Motor neuron (in vitro differentiated cells): Measurements from ENCODE around the gene MEN1. TPM values are rescaled to one million over a fixed set of nuclear protein-coding genes. Genes with fewer than 3 reads are reported as not detected.

Experiments
- ATAC-seq, 8 experiments: fragments of 200-7000 bp; cut with Tn5 transposase; replicated peaks in 6 of 8; 2 replicates each; pipeline ENCODE4 v1.8.0; 2021; ENCODE audit warnings: mild to moderate bottlenecking in 8 of 8, moderate library complexity in 8 of 8
- H3K27ac ChIP-seq, 2 donors: fragments of 250-450 bp; sonication (Bioruptor Pico); 2 replicates each; pipeline ENCODE4 v1.9.0; 2021; ENCODE audit warnings: antibody characterized with exemption in 2 of 2, mild to moderate bottlenecking in 2 of 2, moderate library complexity in 1 of 2
- H3K4me1 ChIP-seq, 2 donors: fragments of 250-450 bp; sonication (Bioruptor Pico); replicated peaks in 1 of 2; 2 replicates each; pipeline ENCODE4 v1.6.1; 2021; ENCODE audit warnings: antibody characterized with exemption in 2 of 2, mild to moderate bottlenecking in 2 of 2, moderate library complexity in 1 of 2
- H3K4me3 ChIP-seq, 5 donors: fragments of 250-450 bp; sonication (Bioruptor Pico); 2 replicates each; pipeline ENCODE4 v1.9.0; 2021; ENCODE audit warnings: antibody characterized with exemption in 5 of 5, mild to moderate bottlenecking in 5 of 5, moderate library complexity in 4 of 5
- WGBS, 10 experiments: fragments of 450-650 bp; shearing (Covaris generic); methylation state at CpG; one replicate each; pipeline ENCODE4 v1.0.0; 2022; 5-methylcytosine and 5-hydroxymethylcytosine counted together
- in situ Hi-C, 9 experiments: fragments of 400-800 bp; cut with MboI; loops; one replicate each; pipeline ENCODE4 v1.15.0; 2021; ENCODE audit warnings: low sequenced_read_pairs in 9 of 9, low pct_unique_long_range_greater_than_20kb in 2 of 9; ENCODE audit not compliant: unreplicated experiment in 9 of 9
- total RNA-seq, 8 experiments: library from RNA; unstranded; fragments of 300-600 nt; gene quantifications; 2 replicates each; pipeline versions ENCODE4 v1.2.3 to v1.2.4, GENCODE V29; 2022

MEN1 gene
- total RNA-seq, 8 experiments from 2014 or later, result 12.8 to 28.2 (median 17.3) TPM

DNA sequence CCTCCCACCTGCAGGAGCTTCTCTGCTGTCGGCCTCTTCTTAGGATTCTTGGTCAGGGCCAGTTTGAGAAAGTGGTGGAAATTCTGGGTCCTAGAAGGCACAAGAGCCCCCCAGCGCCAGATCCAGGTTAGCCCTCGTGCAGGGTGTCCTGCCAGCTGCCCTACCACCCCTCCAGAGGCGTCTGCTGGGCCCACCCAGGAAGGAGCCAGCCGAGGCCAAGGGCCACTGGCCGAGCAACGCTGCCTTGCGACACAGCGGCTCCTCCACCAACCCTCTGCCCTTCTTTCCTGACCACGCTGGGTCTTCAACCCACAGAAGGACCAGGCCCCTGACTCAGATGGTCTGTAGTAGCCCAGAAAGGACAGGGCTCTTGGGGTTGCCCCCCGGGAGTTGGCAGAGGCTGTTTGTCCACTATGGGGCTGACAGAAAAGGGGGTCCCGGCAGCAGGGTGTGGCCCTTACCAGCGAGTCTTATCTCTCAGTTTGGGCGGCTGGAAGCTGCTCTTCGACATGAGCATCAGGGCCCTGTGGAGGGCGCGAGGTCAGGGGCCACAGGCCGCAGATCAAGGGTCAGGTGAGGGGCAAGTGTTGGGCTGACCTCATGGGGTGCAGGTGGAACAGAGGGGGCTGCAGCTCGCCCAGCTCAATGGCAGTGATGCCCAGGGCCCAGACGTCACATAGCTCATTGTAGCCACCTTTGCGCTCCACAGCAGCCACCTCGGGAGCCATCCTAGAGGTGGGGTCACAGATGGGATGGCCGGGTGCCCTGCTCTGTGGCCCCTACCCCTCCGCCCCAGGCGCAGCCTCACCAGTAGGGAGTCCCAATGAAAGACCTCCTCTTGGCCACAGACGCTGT is 9.8 kb downstream of the MEN1 start:
- 60 to 100% (median 81%) methylated on average over 1 to 6 of the region's 26 CpGs; no CpG with 5 or more reads in 6 of the 10 experiments for WGBS, 10 experiments
- in situ Hi-C loops, result no loop called here
- Histone ChIP-seq H3K4me1 (peaks cover 12 to 21% of the 10 kb centered on the region in 2 donors), H3K27ac (no peak overlapping the region), H3K4me3 (no peak overlapping the region)
- no peak for ATAC-seq

DNA sequence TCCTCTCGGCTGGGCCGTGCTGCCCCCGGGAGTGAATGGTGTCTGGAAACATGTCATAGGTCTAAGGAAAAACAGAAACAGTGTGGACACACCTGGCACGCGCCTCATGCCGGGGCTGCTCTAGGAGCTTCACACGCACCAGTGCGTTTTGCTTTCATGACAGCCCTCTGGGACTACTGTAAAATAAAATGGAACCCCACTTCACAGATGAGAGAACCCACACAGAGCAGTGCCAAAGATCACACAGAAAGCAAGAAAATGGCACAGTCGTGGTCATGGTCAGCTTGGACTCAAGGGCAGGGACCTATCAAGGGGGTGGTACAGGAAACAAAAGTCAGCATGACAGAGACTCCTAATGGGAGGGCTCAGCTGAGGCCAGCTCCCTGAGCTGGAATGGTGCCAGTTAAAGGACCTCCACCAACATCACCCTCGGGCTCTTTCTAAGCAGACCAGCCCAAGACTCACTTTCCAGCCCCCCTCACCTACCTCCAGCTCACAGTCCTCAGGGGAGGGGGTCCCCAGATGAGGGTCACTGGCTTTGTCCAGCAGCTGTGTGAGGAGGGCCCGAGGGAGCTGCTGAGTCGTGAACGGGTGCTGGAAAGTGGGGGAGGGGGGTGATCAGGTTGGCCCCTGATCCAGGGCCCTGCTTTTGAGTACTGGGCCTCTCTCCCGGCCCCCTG is 10.6 kb downstream of the MEN1 start:
- no peak overlapping the region for H3K27ac ChIP-seq
- ATAC-seq, result no peak

DNA sequence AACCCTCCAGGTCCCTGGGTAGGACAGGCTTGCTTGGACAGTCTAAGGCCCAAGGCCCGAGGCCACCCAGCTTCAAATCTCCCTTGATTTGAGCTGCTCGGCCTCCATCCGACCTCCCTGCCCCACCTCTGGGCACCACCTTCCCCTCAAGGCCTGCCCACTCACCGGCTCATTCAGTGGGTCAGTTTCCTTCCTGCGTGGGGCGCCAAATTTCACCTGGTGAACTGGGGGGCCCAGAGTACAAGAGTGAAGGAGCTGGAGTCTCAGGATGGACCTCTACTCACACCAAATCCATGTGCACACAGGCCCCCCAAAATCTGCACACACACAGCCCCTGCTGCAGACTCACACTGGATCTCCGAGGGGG is 11.1 kb downstream of the MEN1 start:
- WGBS, 10 experiments, result 60 to 100% (median 100%) methylated on average over 1 of the region's 7 CpGs; no CpG with 5 or more reads in 6 of the 10 experiments
- in situ Hi-C loops, result no loop called here
- Histone ChIP-seq H3K4me3 (no peak overlapping the region), H3K4me1 (peaks cover 11 to 20% of the 10 kb centered on the region in 2 donors), H3K27ac (no peak overlapping the region)
- no peak for ATAC-seq

More for the DNA sequence above, 10.6 kb downstream of the MEN1 start:
- WGBS, 10 experiments, result 53 to 100% (median 83%) methylated on average over 3 to 8 of the region's 14 CpGs; no CpG with 5 or more reads in 3 of the 10 experiments
- Histone ChIP-seq H3K4me1 (peaks cover 12 to 21% of the 10 kb centered on the region in 2 donors), H3K4me3 (no peak overlapping the region)
- in situ Hi-C loops, result no loop called here

DNA sequence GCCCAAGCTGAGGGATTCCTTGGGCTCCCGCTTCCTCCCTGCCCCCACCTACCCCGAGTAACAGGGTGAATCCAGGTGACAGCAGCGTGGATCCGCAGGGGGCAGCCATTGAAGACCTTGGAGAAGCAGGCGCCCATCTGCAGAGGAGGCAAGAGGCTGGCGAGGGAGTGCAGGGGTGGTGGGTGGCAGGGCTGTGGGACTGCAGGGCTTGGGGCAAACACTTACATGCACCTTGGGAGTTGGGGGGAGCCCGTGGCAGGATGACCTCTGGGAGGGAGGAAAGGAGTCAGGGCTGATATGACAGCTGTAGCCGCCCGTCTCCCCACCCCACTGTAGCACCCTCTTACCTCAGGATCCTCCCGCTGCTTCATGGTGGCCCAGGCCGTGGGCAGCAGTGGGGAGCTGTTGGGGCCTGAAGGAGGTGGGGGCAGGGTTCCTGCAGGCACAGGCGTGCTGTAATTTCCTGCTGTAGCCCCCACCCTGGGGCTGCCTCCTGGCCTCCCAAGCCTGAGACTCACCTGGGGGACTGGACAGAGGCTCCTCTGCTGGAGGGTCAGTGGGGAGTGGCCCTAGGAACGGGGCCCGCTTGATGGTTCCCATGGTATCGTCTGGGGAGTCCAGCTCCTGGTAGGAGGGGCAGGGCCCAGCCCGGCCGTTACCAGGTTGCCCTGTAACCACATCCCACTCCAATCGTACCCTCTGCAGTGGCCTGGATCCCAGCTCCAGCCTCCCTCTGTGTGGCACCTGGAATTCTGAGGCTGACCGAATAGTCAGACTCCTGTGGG is 13.4 kb downstream of the MEN1 start:
- in situ Hi-C loops, result no loop called here
- H3K27ac ChIP-seq, result no peak overlapping the region
- H3K4me3 ChIP-seq, result no peak overlapping the region
- peak in 2 of 8 experiments; percentile 2 to 3 for ATAC-seq
- WGBS, 10 experiments, result 89 to 100% (median 90%) methylated on average over 1 to 3 of the region's 19 CpGs; no CpG with 5 or more reads in 7 of the 10 experiments
- H3K4me1 ChIP-seq, result peaks cover under 1 to 7% of the 10 kb centered on the region in 2 donors

DNA sequence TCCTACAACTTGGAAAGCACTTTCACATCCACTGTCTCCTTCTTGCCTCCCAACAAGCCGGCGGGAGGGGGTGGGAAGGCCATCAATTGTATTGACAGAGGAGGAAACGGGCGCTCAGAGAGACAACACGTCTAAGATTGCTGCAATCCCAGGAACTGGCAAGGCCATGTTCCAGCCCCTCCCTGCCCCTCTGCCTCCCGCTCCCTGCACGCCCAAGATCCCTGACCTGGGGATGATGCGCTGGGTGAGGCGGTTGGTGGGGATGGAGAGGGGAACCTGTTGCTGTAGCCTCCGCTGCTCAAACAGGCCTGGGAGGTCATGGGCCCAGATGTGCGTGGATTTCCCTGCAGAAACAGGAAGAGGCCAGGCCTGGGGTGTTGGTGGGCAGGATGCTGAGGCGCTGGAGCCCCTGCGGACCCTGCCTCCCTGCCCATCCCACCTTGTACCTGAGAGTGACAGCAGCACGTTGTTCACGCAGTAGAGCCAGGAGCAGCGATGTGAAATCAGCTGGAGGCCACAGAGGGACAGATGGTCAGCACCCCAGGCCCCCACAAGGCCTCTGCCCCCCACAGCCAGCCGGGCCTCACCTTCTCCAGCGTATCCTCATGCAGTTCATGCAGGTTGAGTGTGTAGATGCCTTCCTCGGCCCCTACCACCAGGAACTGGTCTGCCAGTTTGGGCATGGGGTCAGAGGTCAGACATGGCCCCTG is 14.1 kb downstream of the MEN1 start:
- ATAC-seq, result peak in 2 of 8 experiments; percentile 12 to 16
- in situ Hi-C loops, result no loop called here
- Histone ChIP-seq H3K4me3 (no peak overlapping the region), H3K4me1 (peaks cover 0 to 5% of the 10 kb centered on the region in 2 donors), H3K27ac (no peak overlapping the region)
- WGBS, 10 experiments, result 69 to 90% (median 76%) methylated on average over 1 to 6 of the region's 19 CpGs; no CpG with 5 or more reads in 6 of the 10 experiments

DNA sequence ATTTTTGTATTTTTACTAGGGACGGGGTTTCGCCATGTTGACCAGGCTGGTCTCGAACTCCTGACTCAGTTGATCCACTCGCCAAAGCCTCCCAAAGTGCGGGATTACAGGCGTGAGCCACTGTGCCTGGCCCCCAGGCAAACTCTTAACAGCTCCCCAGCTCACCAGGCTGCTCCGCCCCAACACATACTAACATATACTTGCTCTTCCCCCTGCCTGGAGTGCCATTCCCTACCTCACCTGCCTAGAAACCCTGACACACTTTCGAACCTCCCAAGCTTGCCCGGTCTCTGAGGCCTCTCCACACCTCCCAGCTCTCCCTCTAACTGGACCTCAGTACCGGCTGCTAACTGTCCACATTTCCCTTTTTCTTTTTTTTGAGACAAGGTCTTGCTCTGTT is 15.8 kb downstream of the MEN1 start:
- in situ Hi-C loops, result no loop called here
- WGBS, 10 experiments, result 90 to 96% (median 94%) methylated on average over 2 to 5 of the region's 10 CpGs; no CpG with 5 or more reads in 4 of the 10 experiments
- no peak overlapping the region for H3K27ac ChIP-seq
- no peaks in the 10 kb centered on the region for H3K4me1 ChIP-seq
- no peak for ATAC-seq
- no peak overlapping the region for H3K4me3 ChIP-seq

DNA sequence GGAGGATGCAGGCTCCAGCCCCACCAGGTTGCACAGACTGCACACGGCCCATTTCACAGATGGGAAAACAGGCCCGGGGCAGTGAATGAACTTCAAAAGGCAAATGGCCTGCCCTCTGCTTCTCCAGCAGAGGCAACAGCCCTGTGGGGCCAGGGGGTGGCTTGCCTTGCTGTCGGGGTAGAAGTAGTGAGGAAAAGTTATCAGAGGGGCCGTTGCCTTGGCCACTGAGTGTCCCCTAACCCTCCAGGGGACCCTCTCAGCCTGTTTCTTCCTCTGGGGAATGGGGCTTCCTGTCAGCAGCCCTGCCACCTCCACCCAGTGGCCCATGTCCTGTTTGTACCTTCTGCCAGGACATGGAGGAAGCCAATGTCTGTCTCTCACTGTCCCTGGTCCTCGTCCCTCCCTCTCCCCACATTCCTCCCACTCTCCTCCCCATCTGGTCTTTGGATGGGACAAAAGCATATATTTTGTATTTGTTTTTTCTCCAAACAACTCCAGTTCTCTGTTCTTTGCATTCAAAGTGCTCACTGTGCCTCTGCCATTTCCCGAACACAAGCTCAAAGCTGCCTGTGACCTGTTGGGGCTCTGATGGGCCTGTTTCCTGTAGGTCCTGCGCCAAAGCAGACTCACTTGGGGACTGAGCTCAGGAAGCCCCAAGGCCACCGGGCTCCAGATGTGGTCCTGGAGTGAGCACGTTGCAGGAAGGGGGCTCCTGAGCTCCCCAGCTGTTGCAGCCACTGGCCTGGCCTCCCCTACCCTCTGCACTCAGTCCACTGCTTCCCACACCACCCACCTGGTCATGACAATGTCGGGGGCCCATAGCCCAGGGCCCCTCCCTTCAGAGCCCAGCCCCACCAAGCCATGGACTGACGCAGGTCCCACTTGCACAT is 16.8 kb downstream of the MEN1 start:
- H3K27ac ChIP-seq, result no peak overlapping the region
- WGBS, 10 experiments, result 0 to 100% (median 89%) methylated on average over 1 to 6 of the region's 11 CpGs; no CpG with 5 or more reads in 2 of the 10 experiments
- in situ Hi-C loops, result no loop called here

DNA sequence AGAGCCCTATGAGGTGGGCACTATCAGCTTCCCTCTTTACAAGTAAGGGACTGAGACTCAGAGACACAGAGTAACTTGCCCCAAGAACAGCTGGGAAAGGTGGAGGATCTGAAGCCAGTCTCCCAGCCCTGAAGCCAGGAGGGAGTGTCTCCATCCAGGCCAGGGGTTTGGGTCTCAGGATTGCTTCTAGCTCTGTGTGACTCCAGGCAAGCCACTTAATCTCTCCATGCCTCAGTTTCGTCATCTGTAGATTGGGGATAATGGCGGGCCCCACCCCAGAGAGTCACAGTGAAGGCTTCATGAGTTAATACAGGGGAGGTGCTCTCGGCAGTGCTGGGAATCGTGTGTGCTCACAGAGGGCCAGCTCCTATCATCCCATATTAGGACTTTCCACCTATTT is 17.9 kb downstream of the MEN1 start:
- no peaks in the 10 kb centered on the region for H3K4me1 ChIP-seq
- ATAC-seq, result no peak
- WGBS, 10 experiments, result 60 to 100% (median 91%) methylated on average over 1 to 3 of the region's 4 CpGs; no CpG with 5 or more reads in 6 of the 10 experiments
- no peak overlapping the region for H3K4me3 ChIP-seq
- in situ Hi-C loops, result no loop called here
- no peak overlapping the region for H3K27ac ChIP-seq

More for the DNA sequence above, 16.8 kb downstream of the MEN1 start:
- H3K4me1 ChIP-seq, result no peaks in the 10 kb centered on the region
- ATAC-seq, result peak in 1 of 8 experiments; percentile 38
- H3K4me3 ChIP-seq, result no peak overlapping the region

DNA sequence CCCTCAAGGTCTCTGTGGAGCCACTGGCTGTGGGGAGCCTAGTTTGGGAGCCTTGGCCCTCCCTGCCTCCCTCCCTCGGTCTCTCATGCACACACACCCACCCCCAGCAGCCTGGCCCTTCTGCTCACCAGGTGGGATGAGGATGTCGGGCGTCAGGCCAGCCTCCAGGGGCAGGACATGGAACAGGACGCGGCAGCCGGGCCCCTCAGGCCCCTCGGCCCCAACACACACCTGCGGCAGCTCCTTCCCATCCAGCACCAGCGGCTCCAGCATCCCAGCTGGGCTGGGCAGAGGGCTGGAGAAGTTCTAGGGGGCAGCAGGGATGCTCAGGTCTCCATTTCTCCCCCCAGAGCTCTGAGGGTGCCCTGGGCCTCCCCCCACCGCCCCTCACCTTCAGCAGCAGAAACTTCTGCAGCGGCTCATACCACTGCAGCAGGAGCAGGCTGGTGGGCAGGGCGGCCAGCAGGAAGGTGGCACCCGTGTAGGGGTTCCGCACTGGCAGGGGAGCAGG is 18.5 kb downstream of the MEN1 start:
- H3K27ac ChIP-seq, result no peak overlapping the region
- no CpG with 5 or more reads among the region's 14 CpGs for WGBS, 10 experiments
- in situ Hi-C loops, result no loop called here
- H3K4me3 ChIP-seq, result no peak overlapping the region
- no peaks in the 10 kb centered on the region for H3K4me1 ChIP-seq
- no peak for ATAC-seq

DNA sequence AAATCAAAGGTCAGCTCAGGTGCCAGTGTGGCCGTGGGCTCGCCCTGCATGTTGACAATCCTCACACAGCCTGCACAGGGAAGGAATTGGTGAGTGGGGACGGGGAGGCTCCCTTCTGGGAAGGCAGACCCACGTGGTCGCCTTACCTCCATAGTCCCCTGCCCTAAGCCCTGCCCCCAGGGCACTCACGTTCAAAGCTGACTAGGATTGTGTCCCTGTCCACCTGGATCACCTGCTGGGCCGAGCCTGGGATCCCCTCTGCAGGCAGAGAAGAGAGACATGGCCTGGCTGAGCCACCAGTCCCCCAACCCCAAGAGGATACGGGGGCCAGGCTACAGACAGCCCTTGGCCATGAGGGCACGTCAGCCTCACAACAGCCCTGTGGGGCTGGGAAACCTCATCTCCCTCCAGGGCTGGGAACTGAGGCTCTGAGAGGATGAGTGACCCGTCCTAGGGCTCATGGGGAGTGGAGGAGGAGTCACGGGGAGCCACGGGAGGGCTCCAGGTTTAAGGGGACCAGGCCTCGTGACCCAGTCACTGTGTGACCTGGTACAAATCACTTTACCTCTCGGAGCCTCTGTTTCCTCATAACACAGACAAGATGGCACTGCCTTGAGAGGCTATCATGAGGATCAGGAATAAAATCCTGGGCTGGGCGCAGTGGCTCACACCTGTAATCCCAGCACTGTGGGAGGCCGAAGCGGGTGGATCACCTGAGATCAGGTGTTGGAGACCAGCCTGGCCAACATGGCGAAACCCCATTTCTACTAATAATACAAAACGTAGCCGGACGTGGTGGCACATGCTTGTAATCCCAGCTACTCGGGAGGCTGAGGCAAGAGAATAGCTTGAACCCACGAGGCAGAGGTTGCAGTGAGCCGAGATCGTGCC is 19.9 kb downstream of the MEN1 start:
- no peak overlapping the region for H3K4me3 ChIP-seq
- WGBS, 10 experiments, result 82 to 100% (median 92%) methylated on average over 1 to 13 of the region's 25 CpGs; no CpG with 5 or more reads in 4 of the 10 experiments
- no peaks in the 10 kb centered on the region for H3K4me1 ChIP-seq
- peak in 3 of 8 experiments; percentile 4 to 10 (median 9) for ATAC-seq
- in situ Hi-C loops, result no loop called here
- H3K27ac ChIP-seq, result no peak overlapping the region
